Endothelial cell (in vitro differentiated cells): ENCODE results near the gene TSHZ2. TPM values are rescaled to one million over a fixed set of nuclear protein-coding genes. Genes with fewer than 3 reads are reported as not detected.

Experiments
- DNase-seq: peaks from one replicate; pipeline ENCODE4 v3.0.0; 2021; ENCODE audit warnings: low spot score
- H3K27ac Mint-ChIP-seq: one replicate; pipeline ENCODE4 v1.8.0; 2021; ENCODE audit warnings: mixed read lengths, inconsistent platforms; ENCODE audit not compliant: unreplicated experiment
- H3K27me3 Mint-ChIP-seq: one replicate; pipeline ENCODE4 v1.8.0; 2021; ENCODE audit warnings: mild to moderate bottlenecking, moderate library complexity, mixed read lengths, inconsistent platforms; ENCODE audit not compliant: unreplicated experiment
- H3K36me3 Mint-ChIP-seq: one replicate; pipeline ENCODE4 v1.8.0; 2021; ENCODE audit warnings: mild to moderate bottlenecking, low read depth, mixed read lengths, inconsistent platforms; ENCODE audit not compliant: unreplicated experiment
- H3K4me1 Mint-ChIP-seq: one replicate; pipeline ENCODE4 v1.8.0; 2021; ENCODE audit warnings: mild to moderate bottlenecking, mixed read lengths, inconsistent platforms; ENCODE audit not compliant: unreplicated experiment
- H3K4me3 Mint-ChIP-seq: one replicate; pipeline ENCODE4 v1.8.0; 2021; ENCODE audit warnings: mild to moderate bottlenecking, mixed read lengths, inconsistent platforms; ENCODE audit not compliant: unreplicated experiment
- H3K9me3 Mint-ChIP-seq: one replicate; pipeline ENCODE4 v1.8.0; 2021; ENCODE audit warnings: mixed read lengths, inconsistent platforms; ENCODE audit not compliant: unreplicated experiment
- total RNA-seq: library from RNA; stranded (reverse); fragmentation: NEBNext Ultra II Directional; extraction: Animal tissue kit (Norgen Biotek cat#: 25700); gene quantifications from one replicate; pipeline ENCODE4 v1.2.1, GENCODE V29; 2021; ENCODE audit not compliant: unreplicated experiment
- TF ChIP-seq, protein P1 (sequence below): fragments of 200-600 bp; sonication (generic); IDR thresholded peaks from one replicate; pipeline ENCODE4 v1.5.0; 2021; ENCODE audit warnings: antibody characterized with exemption; ENCODE audit not compliant: unreplicated experiment

The TSHZ2 gene
- total RNA-seq, 1 donor from 2014 or later, result 2.3 TPM

GRCh38 chr20:53142225-53143127 lies 170.3 kb downstream of the TSHZ2 start:
- no peaks in the 10 kb centered on the region for H3K36me3 Mint-ChIP-seq
- H3K4me3 Mint-ChIP-seq, result no peak overlapping the region
- no peak for DNase-seq
- no peaks in the 10 kb centered on the region for H3K9me3 Mint-ChIP-seq
- H3K4me1 Mint-ChIP-seq, result no peaks in the 10 kb centered on the region
- TF ChIP-seq, protein P1, sequence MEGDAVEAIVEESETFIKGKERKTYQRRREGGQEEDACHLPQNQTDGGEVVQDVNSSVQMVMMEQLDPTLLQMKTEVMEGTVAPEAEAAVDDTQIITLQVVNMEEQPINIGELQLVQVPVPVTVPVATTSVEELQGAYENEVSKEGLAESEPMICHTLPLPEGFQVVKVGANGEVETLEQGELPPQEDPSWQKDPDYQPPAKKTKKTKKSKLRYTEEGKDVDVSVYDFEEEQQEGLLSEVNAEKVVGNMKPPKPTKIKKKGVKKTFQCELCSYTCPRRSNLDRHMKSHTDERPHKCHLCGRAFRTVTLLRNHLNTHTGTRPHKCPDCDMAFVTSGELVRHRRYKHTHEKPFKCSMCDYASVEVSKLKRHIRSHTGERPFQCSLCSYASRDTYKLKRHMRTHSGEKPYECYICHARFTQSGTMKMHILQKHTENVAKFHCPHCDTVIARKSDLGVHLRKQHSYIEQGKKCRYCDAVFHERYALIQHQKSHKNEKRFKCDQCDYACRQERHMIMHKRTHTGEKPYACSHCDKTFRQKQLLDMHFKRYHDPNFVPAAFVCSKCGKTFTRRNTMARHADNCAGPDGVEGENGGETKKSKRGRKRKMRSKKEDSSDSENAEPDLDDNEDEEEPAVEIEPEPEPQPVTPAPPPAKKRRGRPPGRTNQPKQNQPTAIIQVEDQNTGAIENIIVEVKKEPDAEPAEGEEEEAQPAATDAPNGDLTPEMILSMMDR, result no peak
- H3K27me3 Mint-ChIP-seq, result peaks cover 1% of the 10 kb centered on the region
- H3K27ac Mint-ChIP-seq, result no peak overlapping the region

DNA sequence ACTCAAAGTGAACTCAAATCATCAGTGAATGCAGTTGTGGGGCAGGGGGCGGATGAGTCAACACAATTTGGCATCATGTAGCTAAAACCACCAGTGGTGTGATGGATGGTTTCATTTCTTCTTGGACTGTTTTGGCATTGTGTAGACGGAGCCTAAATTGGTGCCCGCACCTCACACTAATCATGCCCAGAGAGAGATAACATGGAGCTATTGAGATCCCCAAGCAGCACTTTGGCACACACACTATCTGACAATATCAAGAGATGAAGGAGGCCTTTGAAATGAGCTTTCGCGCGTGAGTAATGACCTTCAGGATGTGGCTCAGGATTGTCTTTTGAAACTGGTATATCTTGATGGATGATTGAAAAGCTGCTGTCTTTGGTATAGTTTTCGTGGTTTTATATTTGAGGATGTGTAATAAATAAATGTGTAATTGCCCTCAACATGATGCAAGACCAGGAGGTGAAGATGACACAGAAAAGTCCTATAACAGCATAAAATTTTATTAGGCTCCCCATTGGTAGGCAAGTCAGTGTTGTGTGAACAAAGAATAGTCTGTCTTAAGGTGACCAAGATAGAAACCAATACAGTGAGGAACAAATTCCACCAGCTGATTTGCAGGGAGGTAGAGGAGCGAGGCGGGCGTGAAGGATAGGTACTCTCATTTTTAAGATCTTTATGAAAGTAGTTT lies 174.2 kb downstream of the TSHZ2 start:
- Mint-ChIP-seq H3K36me3 (no peaks in the 10 kb centered on the region), H3K9me3 (no peaks in the 10 kb centered on the region), H3K4me1 (peaks cover 7% of the 10 kb centered on the region), H3K27me3 (no peaks in the 10 kb centered on the region), H3K4me3 (no peak overlapping the region), H3K27ac (no peak overlapping the region)
- no peak for DNase-seq
- TF ChIP-seq, protein P1, result no peak

DNA sequence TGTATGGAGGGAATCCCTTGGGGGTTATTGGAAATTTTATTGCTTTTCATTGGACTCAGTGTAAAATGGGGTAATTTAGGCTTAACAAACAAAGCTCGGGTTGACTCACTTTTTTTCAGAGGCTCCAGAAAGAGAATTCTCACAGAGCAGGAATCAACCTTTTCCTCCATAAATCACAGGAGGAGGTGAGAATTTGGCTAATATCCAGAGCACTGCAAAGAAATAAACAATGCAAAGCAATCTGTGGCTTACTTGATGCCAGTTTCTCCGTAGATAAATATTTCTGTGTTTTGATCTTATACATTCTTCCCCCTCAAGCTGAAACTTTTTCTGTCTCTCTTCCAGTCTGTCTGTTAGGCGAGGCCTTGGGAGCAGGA lies 176.6 kb downstream of the TSHZ2 start:
- TF ChIP-seq, protein P1, result no peak
- no peak for DNase-seq
- H3K27ac Mint-ChIP-seq, result no peak overlapping the region
- no peaks in the 10 kb centered on the region for H3K36me3 Mint-ChIP-seq
- no peaks in the 10 kb centered on the region for H3K27me3 Mint-ChIP-seq
- peaks cover 7% of the 10 kb centered on the region for H3K4me1 Mint-ChIP-seq
- no peaks in the 10 kb centered on the region for H3K9me3 Mint-ChIP-seq
- no peak overlapping the region for H3K4me3 Mint-ChIP-seq

DNA sequence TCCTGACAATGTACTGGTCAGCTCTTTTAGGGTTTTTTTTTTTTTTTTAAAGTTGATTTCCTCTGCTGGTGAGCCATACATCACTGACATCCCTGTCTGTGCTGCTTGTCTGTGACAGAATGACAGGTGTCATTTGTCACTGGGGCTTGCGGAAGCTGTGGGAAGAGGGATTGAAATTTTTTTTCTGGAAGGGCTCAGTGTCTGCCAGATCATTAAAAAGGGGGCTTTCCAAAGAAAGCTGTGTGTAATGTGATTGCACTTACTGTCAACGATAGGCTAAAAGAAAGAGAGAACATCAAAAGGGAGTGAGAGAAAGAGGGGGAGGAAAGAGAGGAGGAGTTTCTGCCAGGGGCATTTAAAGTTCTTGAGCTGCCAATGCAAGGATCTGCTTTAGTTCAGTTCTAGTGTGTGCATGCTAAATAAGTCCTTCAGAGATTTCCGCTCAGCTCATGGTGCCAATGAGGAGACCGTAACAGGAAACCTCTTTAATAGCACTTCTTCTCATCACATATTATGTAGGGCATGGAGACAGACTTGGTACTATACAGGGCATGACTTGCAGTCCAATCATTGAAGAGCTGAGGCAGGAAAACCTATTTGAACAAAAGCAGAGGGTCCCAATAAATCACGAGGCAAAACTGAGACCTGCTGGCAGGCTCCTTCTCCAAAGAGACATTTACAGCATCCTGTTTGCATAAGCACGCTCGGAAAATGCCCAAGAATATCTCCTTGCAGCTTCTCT lies 177.2 kb downstream of the TSHZ2 start:
- Mint-ChIP-seq H3K4me3 (no peak overlapping the region), H3K36me3 (no peaks in the 10 kb centered on the region), H3K9me3 (no peaks in the 10 kb centered on the region), H3K4me1 (peaks cover 7% of the 10 kb centered on the region), H3K27me3 (no peaks in the 10 kb centered on the region), H3K27ac (no peak overlapping the region)
- TF ChIP-seq, protein P1, result no peak
- no peak for DNase-seq
